ENCODE measurements around the gene PLA2G4E.

The PLA2G4E gene

GRCh38 chr15:41939986-41940385, 80.9 kb downstream of the PLA2G4E start:
- Histone ChIP-seq H3K36me3 (ENCODE audit: control insufficient read depth in 5 of 5, insufficient read depth in 5 of 5, low read length in 5 of 5) (peaks cover 5 to 34% (median 23%) of the 10 kb centered on the region in 5 donors), H3K4me3 (ENCODE audit: low read depth in 1 of 5, low read length in 5 of 5) (no peak overlapping the region), H3K9me3 (ENCODE audit: control insufficient read depth in 5 of 5, low read length in 5 of 5) (no peaks in the 10 kb centered on the region), H3K9ac (ENCODE audit: low read length in 5 of 5) (no peak overlapping the region), H3K4me1 (ENCODE audit: control insufficient read depth in 5 of 5, insufficient read depth in 5 of 5, low read length in 5 of 5) (peaks cover 21 to 67% (median 36%) of the 10 kb centered on the region in 5 donors), H3K27ac (ENCODE audit: low read depth, low read length) (peak overlapping the region; percentile 21), H3K27me3 (ENCODE audit: control insufficient read depth in 5 of 5, insufficient read depth in 4 of 5, low read length in 5 of 5) (no peaks in the 10 kb centered on the region)

- Histone ChIP-seq H3K4me1 (ENCODE audit: control insufficient read depth in 5 of 5, insufficient read depth in 5 of 5, low read length in 5 of 5) (peaks cover 19 to 75% (median 41%) of the 10 kb centered on the region in 5 donors), H3K27ac (ENCODE audit: low read depth, low read length) (peak overlapping the region; percentile 92)
These were observed 83.3 kb downstream of the PLA2G4E start for GRCh38 chr15:41937568-41937923.

GRCh38 chr15:41936649-41937567, 83.9 kb downstream of the PLA2G4E start:
- Histone ChIP-seq H3K27me3 (ENCODE audit: control insufficient read depth in 5 of 5, insufficient read depth in 4 of 5, low read length in 5 of 5) (no peaks in the 10 kb centered on the region), H3K27ac (ENCODE audit: low read depth, low read length) (peak overlapping the region; percentile 92), H3K36me3 (ENCODE audit: control insufficient read depth in 5 of 5, insufficient read depth in 5 of 5, low read length in 5 of 5) (peaks cover 5 to 19% (median 14%) of the 10 kb centered on the region in 5 donors), H3K4me3 (ENCODE audit: low read depth in 1 of 5, low read length in 5 of 5) (peak overlapping the region in 3 of 5 donors; percentile 5 to 51 (median 12)), H3K9ac (ENCODE audit: low read length in 5 of 5) (peak overlapping the region in 4 of 5 donors; percentile 40 to 74 (median 56)), H3K4me1 (ENCODE audit: control insufficient read depth in 5 of 5, insufficient read depth in 5 of 5, low read length in 5 of 5) (peaks cover 22 to 80% (median 46%) of the 10 kb centered on the region in 5 donors), H3K9me3 (ENCODE audit: control insufficient read depth in 5 of 5, low read length in 5 of 5) (no peaks in the 10 kb centered on the region)

More at GRCh38 chr15:41937568-41937923, 83.3 kb downstream of the PLA2G4E start:
- H3K36me3 ChIP-seq (ENCODE audit: control insufficient read depth in 5 of 5, insufficient read depth in 5 of 5, low read length in 5 of 5) = peaks cover 5 to 22% (median 18%) of the 10 kb centered on the region in 5 donors
- H3K4me3 ChIP-seq (ENCODE audit: low read depth in 1 of 5, low read length in 5 of 5) = no peak overlapping the region
- H3K27me3 ChIP-seq (ENCODE audit: control insufficient read depth in 5 of 5, insufficient read depth in 4 of 5, low read length in 5 of 5) = no peaks in the 10 kb centered on the region
- peak overlapping the region in 4 of 5 donors; percentile 40 to 74 (median 56) for H3K9ac ChIP-seq (ENCODE audit: low read length in 5 of 5)
- no peaks in the 10 kb centered on the region for H3K9me3 ChIP-seq (ENCODE audit: control insufficient read depth in 5 of 5, low read length in 5 of 5)

GRCh38 chr15:41936155-41936554, 84.7 kb downstream of the PLA2G4E start:
- Histone ChIP-seq H3K36me3 (ENCODE audit: control insufficient read depth in 5 of 5, insufficient read depth in 5 of 5, low read length in 5 of 5) (peaks cover 3 to 14% (median 10%) of the 10 kb centered on the region in 5 donors), H3K9me3 (ENCODE audit: control insufficient read depth in 5 of 5, low read length in 5 of 5) (no peaks in the 10 kb centered on the region), H3K4me1 (ENCODE audit: control insufficient read depth in 5 of 5, insufficient read depth in 5 of 5, low read length in 5 of 5) (peaks cover 22 to 77% (median 48%) of the 10 kb centered on the region in 5 donors), H3K4me3 (ENCODE audit: low read depth in 1 of 5, low read length in 5 of 5) (no peak overlapping the region), H3K27me3 (ENCODE audit: control insufficient read depth in 5 of 5, insufficient read depth in 4 of 5, low read length in 5 of 5) (no peaks in the 10 kb centered on the region), H3K9ac (ENCODE audit: low read length in 5 of 5) (peak overlapping the region in 1 of 5 donors; percentile 26), H3K27ac (ENCODE audit: low read depth, low read length) (peak overlapping the region; percentile 92)

- no peaks in the 10 kb centered on the region for H3K9me3 ChIP-seq (ENCODE audit: control insufficient read depth in 5 of 5, low read length in 5 of 5)
- H3K4me1 ChIP-seq (ENCODE audit: control insufficient read depth in 5 of 5, insufficient read depth in 5 of 5, low read length in 5 of 5) = peaks cover 24 to 83% (median 53%) of the 10 kb centered on the region in 5 donors
- H3K4me3 ChIP-seq (ENCODE audit: low read depth in 1 of 5, low read length in 5 of 5) = no peak overlapping the region
- no peaks in the 10 kb centered on the region for H3K27me3 ChIP-seq (ENCODE audit: control insufficient read depth in 5 of 5, insufficient read depth in 4 of 5, low read length in 5 of 5)
- H3K36me3 ChIP-seq (ENCODE audit: control insufficient read depth in 5 of 5, insufficient read depth in 5 of 5, low read length in 5 of 5) = peaks cover 0 to 12% (median 10%) of the 10 kb centered on the region in 5 donors
- H3K27ac ChIP-seq (ENCODE audit: low read depth, low read length) = peak overlapping the region; percentile 92
- H3K9ac ChIP-seq (ENCODE audit: low read length in 5 of 5) = peak overlapping the region in 2 of 5 donors; percentile 26 to 38
These were observed 85.2 kb downstream of the PLA2G4E start for GRCh38 chr15:41935566-41936020.

GRCh38 chr15:41934843-41935242, 86.0 kb downstream of the PLA2G4E start:
- H3K9ac ChIP-seq (ENCODE audit: low read length in 5 of 5) = peak overlapping the region in 1 of 5 donors; percentile 39
- H3K9me3 ChIP-seq (ENCODE audit: control insufficient read depth in 5 of 5, low read length in 5 of 5) = no peaks in the 10 kb centered on the region
- H3K36me3 ChIP-seq (ENCODE audit: control insufficient read depth in 5 of 5, insufficient read depth in 5 of 5, low read length in 5 of 5) = peaks cover 0 to 5% (median 3%) of the 10 kb centered on the region in 5 donors
- H3K4me1 ChIP-seq (ENCODE audit: control insufficient read depth in 5 of 5, insufficient read depth in 5 of 5, low read length in 5 of 5) = peaks cover 26 to 86% (median 61%) of the 10 kb centered on the region in 5 donors
- H3K27ac ChIP-seq (ENCODE audit: low read depth, low read length) = peak overlapping the region; percentile 92
- H3K27me3 ChIP-seq (ENCODE audit: control insufficient read depth in 5 of 5, insufficient read depth in 4 of 5, low read length in 5 of 5) = no peaks in the 10 kb centered on the region
- no peak overlapping the region for H3K4me3 ChIP-seq (ENCODE audit: low read depth in 1 of 5, low read length in 5 of 5)

GRCh38 chr15:41933771-41934170, 87.1 kb downstream of the PLA2G4E start:
- Histone ChIP-seq H3K4me1 (ENCODE audit: control insufficient read depth in 5 of 5, insufficient read depth in 5 of 5, low read length in 5 of 5) (peaks cover 34 to 93% (median 72%) of the 10 kb centered on the region in 5 donors), H3K27me3 (ENCODE audit: control insufficient read depth in 5 of 5, insufficient read depth in 4 of 5, low read length in 5 of 5) (peaks cover 0 to 2% (median 0%) of the 10 kb centered on the region in 5 donors), H3K9me3 (ENCODE audit: control insufficient read depth in 5 of 5, low read length in 5 of 5) (no peaks in the 10 kb centered on the region), H3K4me3 (ENCODE audit: low read depth in 1 of 5, low read length in 5 of 5) (peak overlapping the region in 1 of 5 donors; percentile 13), H3K9ac (ENCODE audit: low read length in 5 of 5) (peak overlapping the region in 2 of 5 donors; percentile 16 to 39), H3K27ac (ENCODE audit: low read depth, low read length) (peak overlapping the region; percentile 92), H3K36me3 (ENCODE audit: control insufficient read depth in 5 of 5, insufficient read depth in 5 of 5, low read length in 5 of 5) (peaks cover 0 to 5% (median 2%) of the 10 kb centered on the region in 5 donors)

- Histone ChIP-seq H3K27me3 (ENCODE audit: control insufficient read depth in 5 of 5, insufficient read depth in 4 of 5, low read length in 5 of 5) (peaks cover 0 to 2% (median 0%) of the 10 kb centered on the region in 5 donors), H3K9ac (ENCODE audit: low read length in 5 of 5) (peak overlapping the region in 2 of 5 donors; percentile 22 to 25), H3K36me3 (ENCODE audit: control insufficient read depth in 5 of 5, insufficient read depth in 5 of 5, low read length in 5 of 5) (peaks cover 0 to 5% (median 2%) of the 10 kb centered on the region in 5 donors), H3K4me1 (ENCODE audit: control insufficient read depth in 5 of 5, insufficient read depth in 5 of 5, low read length in 5 of 5) (peaks cover 37 to 94% (median 76%) of the 10 kb centered on the region in 5 donors), H3K4me3 (ENCODE audit: low read depth in 1 of 5, low read length in 5 of 5) (no peak overlapping the region), H3K9me3 (ENCODE audit: control insufficient read depth in 5 of 5, low read length in 5 of 5) (no peaks in the 10 kb centered on the region), H3K27ac (ENCODE audit: low read depth, low read length) (peak overlapping the region; percentile 92)
These were observed 87.5 kb downstream of the PLA2G4E start for GRCh38 chr15:41933326-41933725.

GRCh38 chr15:41932511-41933289, 88.1 kb downstream of the PLA2G4E start:
- Histone ChIP-seq H3K4me3 (ENCODE audit: low read depth in 1 of 5, low read length in 5 of 5) (no peak overlapping the region), H3K27me3 (ENCODE audit: control insufficient read depth in 5 of 5, insufficient read depth in 4 of 5, low read length in 5 of 5) (peaks cover 0 to 2% (median 0%) of the 10 kb centered on the region in 5 donors), H3K9ac (ENCODE audit: low read length in 5 of 5) (peak overlapping the region in 2 of 5 donors; percentile 22 to 59), H3K36me3 (ENCODE audit: control insufficient read depth in 5 of 5, insufficient read depth in 5 of 5, low read length in 5 of 5) (peaks cover 0 to 5% (median 2%) of the 10 kb centered on the region in 5 donors), H3K4me1 (ENCODE audit: control insufficient read depth in 5 of 5, insufficient read depth in 5 of 5, low read length in 5 of 5) (peaks cover 37 to 94% (median 82%) of the 10 kb centered on the region in 5 donors), H3K27ac (ENCODE audit: low read depth, low read length) (peak overlapping the region; percentile 92), H3K9me3 (ENCODE audit: control insufficient read depth in 5 of 5, low read length in 5 of 5) (no peaks in the 10 kb centered on the region)

Data from subcutaneous abdominal adipose tissue (tissue), 5 donors.